Stomach (tissue), 9 donors: ENCODE measurements around the gene MEGF6. TPM values are rescaled to one million over a fixed set of nuclear protein-coding genes. Genes with fewer than 3 reads are reported as not detected.
"Not testable (repeated sequence)": the region's sequence is repeated elsewhere in the genome, so short reads cannot be mapped to it uniquely, and the experiment has no call there.

ENCODE experiments used
- DNase-seq, 2 donors: peaks; one replicate each; pipeline versions ENCODE4 v3.0.0 to v3.0.0-alpha.2; 2013 to 2019
- H3K27ac ChIP-seq, 5 donors: fragments of 200-600 bp in 4 of 5; sonication (generic) in 4 of 5; one replicate each; pipeline ENCODE4 v1.5.1; 2013 to 2019; ENCODE audit warnings: mild to moderate bottlenecking in 1 of 5, moderate library complexity in 1 of 5
- H3K27me3 ChIP-seq, 3 donors: fragments of 200-600 bp; sonication (generic); one replicate each; pipeline ENCODE4 v1.5.1; 2017 to 2019; ENCODE audit warnings: mixed run types in 1 of 3
- H3K36me3 ChIP-seq, 4 donors: fragments of 200-600 bp; sonication (generic); 1 replicate in 3 of 4; 2 replicates in 1 of 4; pipeline ENCODE4 v1.5.1; 2016 to 2019
- H3K4me1 ChIP-seq, 4 donors: fragments of 200-600 bp; sonication (generic); one replicate each; pipeline ENCODE4 v1.5.1; 2016 to 2019
- H3K4me3 ChIP-seq, 4 donors: fragments of 200-600 bp; sonication (generic) in 3 of 4; one replicate each; pipeline ENCODE4 v1.5.1; 2016 to 2019; ENCODE audit warnings: mild to moderate bottlenecking in 1 of 4
- H3K9me3 ChIP-seq, 4 donors: fragments of 200-600 bp; sonication (generic); one replicate each; pipeline ENCODE4 v1.5.1; 2016 to 2019
- EP300 ChIP-seq: sonication (generic); formaldehyde crosslinking; IDR thresholded peaks from one replicate; pipeline ENCODE4 v1.6.1; 2017; ENCODE audit warnings: antibody characterized with exemption
- POLR2A ChIP-seq, 4 donors: fragments of 450-650 bp; IDR thresholded peaks; one replicate each; pipeline ENCODE4 v1.6.1; 2016; ENCODE audit warnings: antibody characterized with exemption in 4 of 4, control low read depth in 2 of 4, mild to moderate bottlenecking in 1 of 4, moderate library complexity in 1 of 4
- POLR2AphosphoS5 ChIP-seq, 3 donors: sonication (generic); formaldehyde crosslinking; IDR thresholded peaks; one replicate each; pipeline ENCODE4 v1.6.1; 2016; ENCODE audit warnings: antibody characterized with exemption in 3 of 3
- WGBS, 5 donors: extraction: QIAGEN DNeasy Blood & Tissue Kit in 3 of 5; methylation state at CpG; one replicate each; pipeline versions ENCODE4 v1.1.5 to v1.1.7; 2013 to 2018; 5-methylcytosine and 5-hydroxymethylcytosine counted together
- intact Hi-C: fragments of 100-400 bp; cut with DNase I; formaldehyde crosslinking; loops from one replicate; pipeline ENCODE4 v1.15.1; 2023; ENCODE audit warnings: low total_unique reads
- polyA plus RNA-seq, 3 donors: library from polyadenylated mRNA; stranded (reverse); fragments of 200-250 nt; gene quantifications; one replicate each; pipeline ENCODE4 v1.2.3, GENCODE V29; 2013
- total RNA-seq, 5 donors: library from RNA; depleted of rRNA; stranded (reverse); fragments of >200 nt; gene quantifications; one replicate each; pipeline versions ENCODE4 v1.1.0 to v1.2.3, GENCODE V29; 2014 to 2016
- TF ChIP-seq, protein P1 (sequence below), 7 experiments: fragments of 450-650 bp in 4 of 7; fragments of 200-600 bp in 3 of 7; sonication (generic) in 3 of 7; IDR thresholded peaks; one replicate each; pipeline ENCODE4 v1.5.1; 2016 to 2019; ENCODE audit warnings: antibody characterized with exemption in 7 of 7, control low read depth in 2 of 7, mild to moderate bottlenecking in 1 of 7
- donor health status: healthy with polysubstance abuse.
- donor health status: Bipolar disorder and iron deficiency.
- donor health status: healthy.

Gene MEGF6
- total and polyA plus RNA-seq, 8 donors = 2.6 to 57.2 (median 26.7) TPM

DNA sequence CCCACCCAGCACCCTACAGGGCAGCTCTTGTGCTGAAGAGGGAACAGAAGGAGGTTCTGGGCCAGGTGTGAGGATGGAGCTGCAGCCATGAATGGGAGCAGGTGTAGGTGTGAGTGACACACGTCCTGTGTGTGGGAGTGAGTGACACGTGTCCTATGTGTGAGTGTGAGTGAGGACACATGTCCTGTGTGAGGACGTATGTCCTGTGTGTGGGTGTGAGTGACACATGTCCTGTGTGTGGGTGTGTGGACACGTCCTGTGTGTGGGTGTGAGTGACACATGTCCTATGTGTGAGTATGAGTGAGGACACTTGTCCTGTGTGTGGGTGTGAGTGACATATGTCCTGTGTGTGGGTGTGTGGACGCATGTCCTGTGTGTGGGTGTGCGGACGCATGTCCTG is 26.4 kb downstream of the MEGF6 start:
- Histone ChIP-seq H3K4me3 (no peak overlapping the region), H3K36me3 (no peaks in the 10 kb centered on the region), H3K27ac (no peak overlapping the region), H3K9me3 (no peaks in the 10 kb centered on the region), H3K4me1 (peaks cover 0 to under 1% (median 0%) of the 10 kb centered on the region in 4 donors), H3K27me3 (peaks cover 0 to 27% (median 0%) of the 10 kb centered on the region in 3 donors)
- DNase-seq = no peak
- intact Hi-C loops = no loop called here
- 74 to 85% (median 82%) methylated on average over 7 of the region's 7 CpGs for WGBS, 5 donors
- TF ChIP-seq EP300 = no peak
- TF ChIP-seq, protein P1, sequence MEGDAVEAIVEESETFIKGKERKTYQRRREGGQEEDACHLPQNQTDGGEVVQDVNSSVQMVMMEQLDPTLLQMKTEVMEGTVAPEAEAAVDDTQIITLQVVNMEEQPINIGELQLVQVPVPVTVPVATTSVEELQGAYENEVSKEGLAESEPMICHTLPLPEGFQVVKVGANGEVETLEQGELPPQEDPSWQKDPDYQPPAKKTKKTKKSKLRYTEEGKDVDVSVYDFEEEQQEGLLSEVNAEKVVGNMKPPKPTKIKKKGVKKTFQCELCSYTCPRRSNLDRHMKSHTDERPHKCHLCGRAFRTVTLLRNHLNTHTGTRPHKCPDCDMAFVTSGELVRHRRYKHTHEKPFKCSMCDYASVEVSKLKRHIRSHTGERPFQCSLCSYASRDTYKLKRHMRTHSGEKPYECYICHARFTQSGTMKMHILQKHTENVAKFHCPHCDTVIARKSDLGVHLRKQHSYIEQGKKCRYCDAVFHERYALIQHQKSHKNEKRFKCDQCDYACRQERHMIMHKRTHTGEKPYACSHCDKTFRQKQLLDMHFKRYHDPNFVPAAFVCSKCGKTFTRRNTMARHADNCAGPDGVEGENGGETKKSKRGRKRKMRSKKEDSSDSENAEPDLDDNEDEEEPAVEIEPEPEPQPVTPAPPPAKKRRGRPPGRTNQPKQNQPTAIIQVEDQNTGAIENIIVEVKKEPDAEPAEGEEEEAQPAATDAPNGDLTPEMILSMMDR (IDR thresholded peaks at IDR 0.05) = no peak
- TF ChIP-seq POLR2A (IDR thresholded peaks at IDR 0.05) = no peak
- TF ChIP-seq POLR2AphosphoS5 (IDR thresholded peaks at IDR 0.05) = no peak

DNA sequence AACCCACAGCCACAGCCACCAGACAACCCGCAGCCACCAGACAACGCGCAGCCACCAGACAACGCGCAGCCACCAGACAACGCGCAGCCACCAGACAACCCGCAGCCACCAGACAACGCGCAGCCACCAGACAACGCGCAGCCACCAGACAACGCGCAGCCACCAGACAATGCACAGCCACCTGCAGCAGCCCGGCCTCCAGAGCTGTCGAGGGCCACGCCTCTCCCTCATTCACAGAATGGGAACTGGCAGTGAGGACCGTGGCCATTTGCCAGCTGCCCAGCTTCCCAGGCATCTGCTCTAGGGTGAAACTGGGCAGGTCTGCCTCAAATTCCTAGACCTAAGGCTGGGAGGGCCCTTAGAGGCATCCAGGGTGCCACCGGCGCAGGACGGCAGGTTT is 27.6 kb downstream of the MEGF6 start:
- H3K4me1 ChIP-seq, H3K27ac ChIP-seq, H3K9me3 ChIP-seq, DNase-seq, H3K36me3 ChIP-seq, intact Hi-C loops, H3K4me3 ChIP-seq: not testable (repeated sequence)
- H3K27me3 ChIP-seq = peaks cover 0 to 36% (median 0%) of the 10 kb centered on the region in 3 donors
- WGBS, 5 donors = 67 to 100% (median 78%) methylated on average over 5 to 20 of the region's 21 CpGs

DNA sequence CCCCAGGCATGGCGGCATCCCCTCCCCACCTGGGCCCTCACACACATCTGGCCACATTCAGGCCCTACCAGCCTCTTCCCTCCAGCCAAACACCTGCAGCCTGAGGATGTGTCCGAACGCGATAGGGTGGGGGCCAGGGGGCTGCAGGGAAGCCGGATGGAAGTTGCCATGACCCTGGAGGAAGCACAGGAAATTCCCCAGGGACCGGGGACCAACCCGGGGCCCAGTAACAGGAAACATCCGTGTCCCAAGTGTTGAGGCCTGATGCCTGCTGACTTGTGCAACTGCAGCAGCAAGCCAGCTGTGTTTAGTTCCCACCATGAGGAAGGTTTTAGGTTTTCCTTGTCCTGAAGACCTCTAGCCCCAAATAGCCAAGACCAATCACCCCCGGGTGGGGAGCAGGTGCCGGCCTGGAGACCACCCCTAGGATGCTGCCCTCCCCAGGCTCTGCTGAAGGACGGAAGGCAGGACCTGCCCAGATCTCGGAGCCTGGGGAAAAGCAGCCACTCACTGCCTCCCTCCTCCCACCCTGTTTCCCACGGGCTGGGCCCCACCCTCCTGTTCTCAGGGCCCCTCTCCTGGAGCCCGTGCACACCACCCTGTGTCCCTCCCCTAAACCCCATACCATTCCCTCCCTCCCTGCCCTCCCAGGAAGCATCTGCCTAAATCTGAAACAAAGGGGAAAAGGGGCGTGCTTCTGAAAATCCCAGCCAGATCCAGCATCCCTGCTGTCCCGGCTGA is 29.8 kb downstream of the MEGF6 start:
- Histone ChIP-seq H3K4me3 (no peak overlapping the region), H3K9me3 (no peaks in the 10 kb centered on the region), H3K36me3 (no peaks in the 10 kb centered on the region), H3K27me3 (peaks cover 0 to 42% (median 0%) of the 10 kb centered on the region in 3 donors), H3K27ac (no peak overlapping the region), H3K4me1 (no peaks in the 10 kb centered on the region)
- peak in 1 of 2 donors; percentile 36 for DNase-seq
- no peak for TF ChIP-seq POLR2AphosphoS5 (IDR thresholded peaks at IDR 0.05)
- no peak for TF ChIP-seq POLR2A (IDR thresholded peaks at IDR 0.05)
- TF ChIP-seq, protein P1 (IDR thresholded peaks at IDR 0.05) = no peak
- no peak for TF ChIP-seq EP300
- intact Hi-C loops = no loop called here
- 55 to 67% (median 61%) methylated on average over 11 to 16 of the region's 16 CpGs for whole genome bisulfite sequencing, 5 donors

DNA sequence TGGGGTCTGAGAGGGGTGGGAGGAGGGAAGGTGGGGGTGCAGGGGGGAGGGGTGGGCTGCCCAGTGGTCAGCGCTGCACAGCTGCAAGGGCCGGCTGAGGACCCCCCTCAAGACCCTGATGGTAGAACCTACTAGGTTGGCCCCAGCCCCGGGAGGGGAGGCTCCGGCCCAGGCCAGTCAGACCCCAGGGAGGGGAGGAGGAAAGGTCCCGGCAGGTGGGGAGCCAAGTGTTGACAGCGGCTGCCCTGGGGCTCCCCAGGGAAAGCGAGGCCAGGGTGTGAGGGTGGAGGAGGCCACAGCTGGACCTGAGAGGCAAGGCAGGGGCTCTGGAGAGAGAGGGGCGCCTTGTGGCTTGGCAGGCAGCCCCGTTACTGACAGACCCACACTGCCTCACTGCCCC is 31.1 kb downstream of the MEGF6 start:
- Histone ChIP-seq H3K9me3 (no peaks in the 10 kb centered on the region), H3K27me3 (peaks cover 0 to 42% (median 0%) of the 10 kb centered on the region in 3 donors), H3K27ac (no peak overlapping the region), H3K36me3 (no peaks in the 10 kb centered on the region), H3K4me3 (no peak overlapping the region), H3K4me1 (no peaks in the 10 kb centered on the region)
- intact Hi-C loops = no loop called here
- no peak for DNase-seq
- TF ChIP-seq POLR2AphosphoS5 (IDR thresholded peaks at IDR 0.05) (no peak), POLR2A (IDR thresholded peaks at IDR 0.05) (no peak), EP300 (no peak)
- TF ChIP-seq, protein P1 (IDR thresholded peaks at IDR 0.05) = no peak
- WGBS, 5 donors = 76 to 84% (median 78%) methylated on average over 7 to 9 of the region's 9 CpGs

DNA sequence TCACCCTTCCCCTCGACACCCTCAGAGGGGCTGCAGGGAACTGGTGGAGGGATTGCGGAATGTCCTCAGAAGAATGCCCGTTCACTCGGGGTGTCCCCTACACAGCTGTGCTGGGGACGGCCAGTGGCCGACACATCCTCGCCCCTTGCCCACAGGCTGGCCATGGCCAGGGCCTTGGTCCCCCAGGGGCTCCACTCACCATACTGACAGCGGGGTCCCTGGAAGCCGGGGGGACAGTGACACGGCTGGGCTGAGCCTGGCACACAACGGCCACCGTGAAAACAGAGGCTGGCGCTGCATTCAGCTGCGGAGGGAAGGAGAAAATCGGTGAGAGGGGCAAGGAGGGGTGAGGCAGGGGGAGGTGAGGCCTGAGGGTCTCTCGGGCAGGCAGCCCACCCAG is 31.7 kb downstream of the MEGF6 start:
- Histone ChIP-seq H3K4me1 (no peaks in the 10 kb centered on the region), H3K4me3 (no peak overlapping the region), H3K27me3 (peaks cover 0 to 42% (median 0%) of the 10 kb centered on the region in 3 donors), H3K27ac (no peak overlapping the region), H3K36me3 (no peaks in the 10 kb centered on the region), H3K9me3 (no peaks in the 10 kb centered on the region)
- no peak for TF ChIP-seq POLR2AphosphoS5 (IDR thresholded peaks at IDR 0.05)
- no peak for TF ChIP-seq POLR2A (IDR thresholded peaks at IDR 0.05)
- TF ChIP-seq EP300 = no peak
- TF ChIP-seq, protein P1 (IDR thresholded peaks at IDR 0.05) = no peak
- 86 to 95% (median 88%) methylated on average over 15 to 16 of the region's 16 CpGs for WGBS, 5 donors
- intact Hi-C loops = no loop called here
- DNase-seq = no peak
